ENCODE results near the gene HRH2.

The HRH2 gene

DNA sequence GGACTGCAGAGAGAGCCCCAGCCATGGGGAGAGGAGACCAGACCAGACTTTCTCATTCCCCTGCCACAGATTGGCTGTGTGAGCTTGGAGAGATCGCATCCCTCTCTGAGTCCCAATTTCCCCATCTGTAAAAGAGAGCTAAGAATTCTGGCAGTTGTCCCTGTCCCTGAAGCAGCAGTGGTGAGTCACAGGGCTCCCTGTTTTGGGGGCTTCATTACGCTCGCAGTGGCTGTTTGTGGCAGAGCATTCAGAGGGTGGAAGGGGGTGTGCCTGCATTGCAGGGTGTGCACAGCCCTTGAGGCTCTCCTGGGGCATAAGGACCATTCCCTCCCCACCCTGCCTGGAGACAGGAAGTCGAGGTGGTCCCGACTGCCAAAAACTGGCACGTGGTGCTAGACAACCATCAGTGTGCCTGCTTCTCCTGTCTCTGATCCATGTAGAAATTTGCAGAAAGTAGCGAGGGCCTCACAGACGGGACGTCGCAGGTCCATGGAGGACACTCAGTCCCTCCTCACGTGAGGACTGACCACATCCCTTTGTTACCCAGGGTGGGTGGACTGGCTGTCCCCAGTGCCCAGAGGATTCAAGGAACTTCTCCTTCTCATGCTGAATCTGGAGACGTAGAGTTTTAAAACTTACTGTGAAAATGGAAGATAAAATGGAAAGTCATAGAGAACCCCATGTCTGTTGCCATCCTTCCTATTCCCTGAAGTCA lies 35.3 kb downstream of the HRH2 start:
- H3K4me1 ChIP-seq (ENCODE audit: low read depth, poor library complexity, severe bottlenecking): no peaks in the 10 kb centered on the region
- no peak overlapping the region for H3K4me3 ChIP-seq (IDR thresholded peaks at IDR 0.05; ENCODE audit: insufficient read depth, low read depth, low read length)
- H3K36me3 ChIP-seq (ENCODE audit: insufficient read depth): no peaks in the 10 kb centered on the region
- no peaks in the 10 kb centered on the region for H3K79me2 ChIP-seq (ENCODE audit: insufficient read depth, low read depth)
- no peak overlapping the region for H3K27ac ChIP-seq
- no peak overlapping the region for H3K9ac ChIP-seq
- no peak overlapping the region for H3K4me2 ChIP-seq
- no peak for TF ChIP-seq CTCF (conservative IDR thresholded peaks at IDR 0.05; ENCODE audit: low read depth, low read length)
- no peaks in the 10 kb centered on the region for H3K27me3 ChIP-seq (ENCODE audit: insufficient read depth, low read depth)
- no peak overlapping the region for H2AFZ ChIP-seq (ENCODE audit: low read depth)
- no peaks in the 10 kb centered on the region for H4K20me1 ChIP-seq (ENCODE audit: insufficient read depth)

GRCh38 chr5:175693741-175694140 lies 35.9 kb downstream of the HRH2 start:
- Histone ChIP-seq H2AFZ (ENCODE audit: low read depth) (no peak overlapping the region), H3K9ac (no peak overlapping the region), H3K27ac (no peak overlapping the region), H3K4me1 (ENCODE audit: low read depth, poor library complexity, severe bottlenecking) (no peaks in the 10 kb centered on the region), H3K4me3 (IDR thresholded peaks at IDR 0.05; ENCODE audit: insufficient read depth, low read depth, low read length) (no peak overlapping the region), H4K20me1 (ENCODE audit: insufficient read depth) (no peaks in the 10 kb centered on the region), H3K79me2 (ENCODE audit: insufficient read depth, low read depth) (no peaks in the 10 kb centered on the region), H3K4me2 (no peak overlapping the region), H3K36me3 (ENCODE audit: insufficient read depth) (no peaks in the 10 kb centered on the region), H3K27me3 (ENCODE audit: insufficient read depth, low read depth) (no peaks in the 10 kb centered on the region)
- TF ChIP-seq CTCF (conservative IDR thresholded peaks at IDR 0.05; ENCODE audit: low read depth, low read length): no peak

GRCh38 chr5:175694371-175695160 lies 36.7 kb downstream of the HRH2 start:
- Histone ChIP-seq H3K4me1 (ENCODE audit: low read depth, poor library complexity, severe bottlenecking) (no peaks in the 10 kb centered on the region), H4K20me1 (ENCODE audit: insufficient read depth) (no peaks in the 10 kb centered on the region), H3K4me2 (no peak overlapping the region), H3K27ac (no peak overlapping the region), H3K79me2 (ENCODE audit: insufficient read depth, low read depth) (no peaks in the 10 kb centered on the region), H3K9ac (no peak overlapping the region), H3K4me3 (IDR thresholded peaks at IDR 0.05; ENCODE audit: insufficient read depth, low read depth, low read length) (no peak overlapping the region), H3K27me3 (ENCODE audit: insufficient read depth, low read depth) (no peaks in the 10 kb centered on the region), H2AFZ (ENCODE audit: low read depth) (no peak overlapping the region), H3K36me3 (ENCODE audit: insufficient read depth) (no peaks in the 10 kb centered on the region)
- no peak for TF ChIP-seq CTCF (conservative IDR thresholded peaks at IDR 0.05; ENCODE audit: low read depth, low read length)

GRCh38 chr5:175695161-175696126 lies 37.6 kb downstream of the HRH2 start:
- H3K4me1 ChIP-seq (ENCODE audit: low read depth, poor library complexity, severe bottlenecking): no peaks in the 10 kb centered on the region
- no peaks in the 10 kb centered on the region for H3K36me3 ChIP-seq (ENCODE audit: insufficient read depth)
- H3K4me2 ChIP-seq: no peak overlapping the region
- H3K4me3 ChIP-seq (IDR thresholded peaks at IDR 0.05; ENCODE audit: insufficient read depth, low read depth, low read length): no peak overlapping the region
- H3K79me2 ChIP-seq (ENCODE audit: insufficient read depth, low read depth): no peaks in the 10 kb centered on the region
- H3K27me3 ChIP-seq (ENCODE audit: insufficient read depth, low read depth): no peaks in the 10 kb centered on the region
- TF ChIP-seq CTCF (conservative IDR thresholded peaks at IDR 0.05; ENCODE audit: low read depth, low read length): no peak
- H4K20me1 ChIP-seq (ENCODE audit: insufficient read depth): no peaks in the 10 kb centered on the region
- H2AFZ ChIP-seq (ENCODE audit: low read depth): no peak overlapping the region
- H3K27ac ChIP-seq: no peak overlapping the region
- H3K9ac ChIP-seq: no peak overlapping the region
